Upper lobe of right lung (tissue), 1 donor: ENCODE data around the gene UBA5. TPM values are rescaled to one million over a fixed set of nuclear protein-coding genes. Genes with fewer than 3 reads are reported as not detected.
"Not testable (repeated sequence)": the region's sequence is repeated elsewhere in the genome, so short reads cannot be mapped to it uniquely, and the experiment has no call there.

ENCODE experiments used
- ATAC-seq: fragments of 200-7000 bp; cut with Tn5 transposase; one replicate; pipeline ENCODE4 v1.9.1; 2020; ENCODE audit warnings: mild to moderate bottlenecking, moderate library complexity
- DNase-seq: peaks from one replicate; pipeline ENCODE4 v3.0.0-alpha.2; 2020
- H3K27ac ChIP-seq: fragments of 200-600 bp; one replicate; pipeline ENCODE4 v1.8.0; 2022
- H3K27me3 ChIP-seq: fragments of 200-600 bp; one replicate; pipeline ENCODE4 v1.8.0; 2022; ENCODE audit warnings: mild to moderate bottlenecking
- H3K36me3 ChIP-seq: fragments of 200-600 bp; one replicate; pipeline ENCODE4 v1.8.0; 2022
- H3K4me1 ChIP-seq: fragments of 200-600 bp; one replicate; pipeline ENCODE4 v1.8.0; 2022
- H3K4me3 ChIP-seq: fragments of 200-600 bp; one replicate; pipeline ENCODE4 v1.8.0; 2022; ENCODE audit warnings: mild to moderate bottlenecking
- H3K9me3 ChIP-seq: fragments of 200-600 bp; one replicate; pipeline ENCODE4 v1.8.0; 2022
- CTCF ChIP-seq: fragments of 200-600 bp; IDR thresholded peaks from one replicate; pipeline ENCODE4 v1.8.0; 2022; ENCODE audit warnings: antibody characterized with exemption
- intact Hi-C: fragments of 100-400 bp; cut with DNase I; formaldehyde crosslinking; loops from one replicate; pipeline ENCODE4 v1.11.0; 2022
- total RNA-seq: library from RNA; stranded (reverse); fragmentation: NEBNext Ultra II Directional; extraction: Animal tissue kit (Norgen Biotek cat#: 25700); gene quantifications from one replicate; pipeline ENCODE4 v1.2.1, GENCODE V29; 2021
- donor health status: DM: no; HTN: yes; CAD: no; lungs with severe emphysema.

The UBA5 gene
- total RNA-seq, 1 donor from 2014 or later = 35.1 TPM

DNA sequence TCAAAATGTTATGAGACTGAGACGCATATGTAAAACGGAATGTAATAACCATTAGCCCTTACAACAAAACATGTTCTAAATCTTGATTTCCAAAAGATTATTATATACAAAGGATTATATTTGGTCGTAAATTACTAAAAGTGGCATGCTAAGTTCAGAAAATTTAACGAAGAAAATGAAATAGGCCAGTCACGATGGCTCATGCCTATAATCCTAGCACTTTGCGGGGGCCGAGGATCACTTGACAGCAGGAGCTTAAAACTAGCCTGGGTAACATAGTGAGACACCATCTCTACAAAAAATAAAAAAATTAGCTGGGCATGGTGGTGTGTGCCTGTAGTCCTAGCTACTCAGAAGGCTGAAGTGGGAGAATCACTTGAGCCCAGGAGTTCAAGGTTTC is 29.5 kb upstream of the UBA5 start:
- Histone ChIP-seq H3K4me1 (no peaks in the 10 kb centered on the region), H3K9me3 (no peaks in the 10 kb centered on the region), H3K36me3 (peaks cover 14% of the 10 kb centered on the region), H3K4me3 (no peak overlapping the region), H3K27me3 (no peaks in the 10 kb centered on the region), H3K27ac (no peak overlapping the region)
- no peak for ATAC-seq
- DNase-seq = no peak
- intact Hi-C loops = no loop called here
- no peak for TF ChIP-seq CTCF

GRCh38 chr3:132635052-132635451 is 25.1 kb upstream of the UBA5 start:
- TF ChIP-seq CTCF = no peak
- ATAC-seq (no peak), DNase-seq (no peak)
- Histone ChIP-seq H3K4me1 (no peaks in the 10 kb centered on the region), H3K9me3 (no peaks in the 10 kb centered on the region), H3K27ac (no peak overlapping the region), H3K36me3 (peaks cover 35% of the 10 kb centered on the region), H3K27me3 (no peaks in the 10 kb centered on the region), H3K4me3 (no peak overlapping the region)
- intact Hi-C loops = no loop called here

GRCh38 chr3:132637590-132637989 is 22.5 kb upstream of the UBA5 start:
- H3K4me1 ChIP-seq = no peaks in the 10 kb centered on the region
- intact Hi-C loops = no loop called here
- no peak overlapping the region for H3K27ac ChIP-seq
- DNase-seq = no peak
- no peaks in the 10 kb centered on the region for H3K27me3 ChIP-seq
- no peak for TF ChIP-seq CTCF
- H3K36me3 ChIP-seq = peaks cover 39% of the 10 kb centered on the region
- no peak overlapping the region for H3K4me3 ChIP-seq
- no peak for ATAC-seq
- no peaks in the 10 kb centered on the region for H3K9me3 ChIP-seq

DNA sequence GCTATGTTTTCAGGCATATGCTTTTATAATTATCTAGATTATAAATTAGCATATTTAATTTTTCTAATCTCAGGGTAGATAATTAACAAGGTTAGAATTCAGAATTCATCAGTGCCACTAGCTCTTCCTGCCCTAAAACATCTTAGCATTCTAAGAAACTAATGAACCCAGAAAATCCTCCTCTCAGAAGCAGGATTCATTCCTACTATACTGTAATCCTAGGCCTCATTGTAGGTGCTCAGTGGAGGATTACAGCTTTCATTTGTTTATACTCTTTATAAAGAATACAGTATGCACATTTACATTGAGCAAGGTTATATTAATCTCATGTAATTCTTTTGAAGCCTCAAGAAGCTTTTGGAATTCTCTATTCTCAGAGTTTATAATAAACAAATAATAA is 21.4 kb upstream of the UBA5 start:
- ATAC-seq (no peak), DNase-seq (no peak)
- TF ChIP-seq CTCF = no peak
- no peaks in the 10 kb centered on the region for H3K9me3 ChIP-seq
- H3K4me3 ChIP-seq = no peak overlapping the region
- H3K4me1 ChIP-seq = no peaks in the 10 kb centered on the region
- no peaks in the 10 kb centered on the region for H3K27me3 ChIP-seq
- H3K36me3 ChIP-seq = peaks cover 39% of the 10 kb centered on the region
- intact Hi-C loops = no loop called here
- H3K27ac ChIP-seq = no peak overlapping the region

GRCh38 chr3:132641427-132641826 is 18.7 kb upstream of the UBA5 start:
- H3K27ac ChIP-seq, DNase-seq, H3K9me3 ChIP-seq, H3K4me3 ChIP-seq, H3K4me1 ChIP-seq, H3K27me3 ChIP-seq, ATAC-seq: not testable (repeated sequence)
- intact Hi-C loops = loop anchor here (5.0 kb wide), 1 partner anchor 109 kb away; no protein-coding TSS in a partner anchor
- peaks cover 33% of the 10 kb centered on the region for H3K36me3 ChIP-seq

- ATAC-seq (peak; percentile 65), DNase-seq (no peak)
- Histone ChIP-seq H3K4me1 (no peaks in the 10 kb centered on the region), H3K36me3 (peaks cover 29% of the 10 kb centered on the region), H3K9me3 (no peaks in the 10 kb centered on the region), H3K27ac (no peak overlapping the region), H3K4me3 (no peak overlapping the region), H3K27me3 (no peaks in the 10 kb centered on the region)
- peak; percentile 80 for TF ChIP-seq CTCF
- intact Hi-C loops = loop anchor here (5.0 kb wide), 1 partner anchor 110 kb away; no protein-coding TSS in a partner anchor
These were observed 18.1 kb upstream of the UBA5 start for GRCh38 chr3:132641837-132642538.
